ENCODE measurements around the gene RNF25. TPM values are rescaled to one million over a fixed set of nuclear protein-coding genes. Genes with fewer than 3 reads are reported as not detected.

RNF25 gene
- total and polyA plus RNA-seq, 2 of the 8 experiments (the other 6 are each of a cell fraction or from before 2014, with no cell fraction given): 19.6 to 29.6 TPM

GRCh38 chr2:218662377-218662776 lies 9.4 kb downstream of the RNF25 start:
- Histone ChIP-seq H3K4me3 (ENCODE audit: extremely low read depth in 1 of 4, insufficient read depth in 2 of 4, low read depth in 3 of 4, low read length in 4 of 4) (no peak overlapping the region), H2BK120ac (replicated peaks; ENCODE audit: low read depth, low read length) (no peak overlapping the region), H2BK12ac (ENCODE audit: low read depth, low read length) (no peak overlapping the region), H3K4ac (replicated peaks; ENCODE audit: insufficient read length, low read depth, low read length) (no peak overlapping the region), H3K23me2 (ENCODE audit: low read depth, low read length) (peaks cover 10% of the 10 kb centered on the region; the same call in 1 of the 2 replicates), H3K9ac (replicated peaks in 1 of 4; ENCODE audit: extremely low read depth in 1 of 4, low read depth in 3 of 4, low read length in 3 of 4) (no peak overlapping the region), H4K5ac (ENCODE audit: insufficient read length, low read depth, low read length) (no peak overlapping the region), H2AK5ac (ENCODE audit: low read depth, low read length) (no peak overlapping the region), H3K27ac (ENCODE audit: low read depth, low read length) (no peak overlapping the region), H3K14ac (ENCODE audit: insufficient read length) (no peak overlapping the region), H4K8ac (ENCODE audit: extremely low read depth, insufficient read depth, low read length) (no peak overlapping the region; the same call in 1 of the 2 replicates), H3K79me1 (ENCODE audit: low read depth, low read length) (0 out of 2 replicates have a peak, but pooled peaks cover 3% of the 10 kb centered on the region), H3K56ac (replicated peaks; ENCODE audit: insufficient read length, low read depth, low read length) (no peak overlapping the region), H3K4me2 (ENCODE audit: insufficient read depth in 1 of 2, low read depth in 2 of 2, low read length in 2 of 2) (no peak overlapping the region), H3K4me1 (replicated peaks in 1 of 4; ENCODE audit: control insufficient read depth in 3 of 4, insufficient read depth in 4 of 4, low read length in 3 of 4) (peaks cover 0 to 5% (median under 1%) of the 10 kb centered on the region in 4 experiments; a peak in 2 of 7 replicates), H3K36me3 (ENCODE audit: control insufficient read depth in 2 of 4, insufficient read depth in 4 of 4, low read length in 3 of 4) (peaks cover 22 to 49% (median 40%) of the 10 kb centered on the region in 4 experiments), H2BK20ac (ENCODE audit: low read length) (no peak overlapping the region), H2AFZ (ENCODE audit: low read length) (no peak overlapping the region), H3K23ac (ENCODE audit: insufficient read length) (no peak overlapping the region), H4K91ac (replicated peaks; ENCODE audit: insufficient read length, low read length) (no peak overlapping the region), H3K27me3 (replicated peaks in 1 of 4; ENCODE audit: control insufficient read depth in 3 of 4, extremely low read depth in 1 of 4, insufficient read depth in 3 of 4, low read length in 3 of 4) (no peaks in the 10 kb centered on the region), H3K18ac (ENCODE audit: extremely low read depth, low read length) (no peak overlapping the region), H3K9me3 (ENCODE audit: insufficient read depth in 2 of 2, low read depth in 1 of 2, low read length in 1 of 2) (no peaks in the 10 kb centered on the region), H2BK5ac (ENCODE audit: low read depth, low read length) (no peak overlapping the region), H2BK15ac (ENCODE audit: low read length) (no peak overlapping the region), H4K20me1 (replicated peaks in 1 of 2; ENCODE audit: control insufficient read depth in 1 of 2, insufficient read depth in 2 of 2, low read length in 2 of 2) (no peaks in the 10 kb centered on the region), H3K79me2 (ENCODE audit: control insufficient read depth in 1 of 2, insufficient read depth in 2 of 2, low read length in 2 of 2) (peaks cover 0 to 7% of the 10 kb centered on the region in 2 experiments; a peak in 1 of 4 replicates)
- FAIRE-seq (no peak), DNase-seq (ENCODE audit: low read depth in 1 of 2, low spot score in 2 of 2) (no peak)
- 90% methylated on average over 7 of the region's 7 CpGs; no CpG with 5 or more reads in 1 of the 2 experiments for WGBS, 2 experiments (ENCODE audit: extremely low coverage in 1 of 2, insufficient coverage in 1 of 2, insufficient read length in 1 of 2, insufficient replicate concordance in 2 of 2, low coverage in 1 of 2, low lambda C conversion rate in 2 of 2, missing lambda C conversion rate in 1 of 2)
- CTCF ChIA-PET (ENCODE audit: partially characterized antibody): interaction anchor here (2.0 to 5.3 kb wide), 2 partner anchors 7 to 14 kb away, joined by 5 to 45 read pairs; partner anchors contain the start of genes RNF25 and STK36
- TF ChIP-seq KDM1A (IDR thresholded peaks at IDR 0.05; ENCODE audit: borderline replicate concordance, low read length): no peak
- TF ChIP-seq SAP30 (IDR thresholded peaks at IDR 0.05; ENCODE audit: insufficient read depth, insufficient replicate concordance, low read length): no peak
- TF ChIP-seq CEBPB (IDR thresholded peaks at IDR 0.05; ENCODE audit: low read depth, low read length): no peak
- POLR2A ChIA-PET (ENCODE audit: partially characterized antibody): interaction anchor here (1.2 to 6.6 kb wide), 2 partner anchors 11 to 20 kb away, joined by 3 to 95 read pairs; partner anchors contain the start of genes RNF25 and STK36

Data from H1 (cell line).